Mucosa of gallbladder (tissue), 1 donor: Measurements from ENCODE around the gene FAXC. TPM values are rescaled to one million over a fixed set of nuclear protein-coding genes. Genes with fewer than 3 reads are reported as not detected.
"Not testable (repeated sequence)": the region's sequence is repeated elsewhere in the genome, so short reads cannot be mapped to it uniquely, and the experiment has no call there.

Experiments
- DNase-seq: peaks from one replicate; pipeline ENCODE4 v3.0.0-alpha.2; 2020; ENCODE audit warnings: low spot score
- total RNA-seq: library from RNA; stranded (reverse); gene quantifications from one replicate; pipeline ENCODE4 v1.2.1, GENCODE V29; 2021
- donor health status: DM: no; HTN: no; CAD: no.

The FAXC gene
- total RNA-seq, 1 donor from 2014 or later: 7.3 TPM

DNA sequence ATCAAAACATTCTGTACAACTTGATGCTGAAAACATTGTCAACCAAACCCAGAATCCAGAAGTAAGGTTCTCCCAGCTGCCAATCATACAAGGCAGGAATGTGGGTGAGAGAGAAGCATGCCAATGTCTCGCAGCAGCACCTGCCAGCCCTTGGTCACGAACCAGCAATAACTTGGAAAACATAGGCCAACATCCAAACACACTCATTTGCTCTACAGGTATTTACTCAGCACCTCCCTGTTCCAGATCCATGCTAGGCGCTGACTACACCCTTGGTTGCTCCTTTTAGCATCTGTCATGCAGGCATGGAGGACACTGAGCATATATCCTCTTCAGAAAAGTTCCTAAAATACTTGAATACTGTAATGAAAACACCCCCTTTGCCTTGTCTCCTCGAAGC is 63.6 kb downstream of the FAXC start:
- no peak for DNase-seq

DNA sequence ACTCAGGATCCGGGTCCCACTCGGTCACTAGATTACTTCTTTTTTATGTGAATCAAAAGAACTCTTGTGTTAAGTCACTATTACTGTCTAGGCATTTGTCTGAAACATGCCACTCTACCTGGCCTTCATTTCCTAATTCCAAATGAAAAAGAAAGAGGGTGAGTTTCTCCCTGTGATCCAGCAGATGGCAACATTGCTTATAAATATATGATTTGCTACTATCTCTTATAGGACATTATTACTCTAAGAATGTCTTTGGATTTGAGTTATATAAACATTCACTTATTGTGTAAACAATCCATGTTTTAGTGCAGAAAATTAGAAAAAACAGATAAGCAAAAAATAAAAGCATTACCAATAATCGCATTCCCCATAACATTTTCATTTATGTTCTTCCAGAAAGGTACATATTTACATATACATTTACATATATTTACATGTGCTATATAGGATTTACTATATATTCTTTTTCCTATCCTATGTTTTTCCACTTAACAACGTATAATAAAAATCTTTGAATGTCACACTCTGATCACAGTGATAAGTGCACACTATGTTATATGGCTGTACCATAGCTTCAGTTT is 66.9 kb downstream of the FAXC start:
- no peak for DNase-seq

DNA sequence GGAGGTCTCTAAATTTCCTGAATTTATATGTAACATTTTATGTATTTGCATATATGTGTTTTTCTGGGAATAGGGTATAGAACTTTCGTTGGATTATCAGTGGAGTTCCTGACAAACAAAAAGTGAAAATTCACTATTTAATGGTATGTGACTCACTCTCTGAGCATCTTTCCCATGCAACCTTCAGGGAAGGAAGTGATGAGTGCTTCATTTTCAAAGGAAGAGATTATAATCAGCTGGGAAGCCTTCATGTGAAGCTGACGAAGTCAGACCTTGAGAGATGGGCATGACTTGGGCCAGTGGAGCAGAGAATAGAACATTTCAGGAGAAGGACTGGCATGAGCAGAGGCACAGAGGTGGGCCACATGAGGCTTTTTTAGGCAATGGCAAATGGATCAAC is 72.7 kb downstream of the FAXC start:
- DNase-seq: no peak

DNA sequence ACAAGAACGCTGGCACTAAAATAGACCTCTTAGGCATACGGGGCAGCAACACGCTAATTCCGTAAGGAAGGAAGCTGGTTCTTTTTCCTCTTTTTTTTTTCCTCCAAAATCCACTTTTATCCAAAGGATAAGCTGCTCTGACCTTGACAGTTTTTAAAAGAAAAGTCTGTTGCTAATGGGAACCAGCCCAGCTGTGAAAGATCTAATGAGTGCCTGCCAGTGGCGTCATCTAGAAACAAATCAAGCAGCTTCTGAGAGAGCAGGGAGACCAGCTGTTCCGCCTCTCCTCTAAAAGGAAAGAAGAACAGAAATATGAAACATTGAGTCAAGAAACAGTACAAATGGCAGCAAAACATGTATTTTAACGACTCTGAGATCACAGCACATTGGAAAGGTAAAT is 78.6 kb downstream of the FAXC start:
- no peak for DNase-seq

DNA sequence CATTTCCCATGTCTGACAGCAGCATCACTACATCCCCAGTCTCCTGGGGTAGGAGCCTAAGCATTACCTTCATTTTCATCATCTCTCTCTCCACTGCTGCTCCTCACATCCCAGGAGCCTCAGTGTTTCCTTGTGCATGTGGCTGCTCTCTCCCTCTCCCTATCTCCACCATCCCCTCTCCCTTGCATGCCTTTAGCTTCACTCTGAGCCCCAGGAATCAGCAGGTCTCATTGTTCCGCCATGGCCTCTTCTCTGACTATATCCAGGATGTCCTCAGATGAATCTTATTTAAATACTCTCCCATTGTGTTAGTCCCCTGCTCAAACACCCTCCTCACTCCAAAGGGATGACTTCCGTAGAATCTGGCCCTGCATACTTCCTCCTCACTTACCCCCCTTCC is 79.4 kb downstream of the FAXC start:
- DNase-seq: no peak

DNA sequence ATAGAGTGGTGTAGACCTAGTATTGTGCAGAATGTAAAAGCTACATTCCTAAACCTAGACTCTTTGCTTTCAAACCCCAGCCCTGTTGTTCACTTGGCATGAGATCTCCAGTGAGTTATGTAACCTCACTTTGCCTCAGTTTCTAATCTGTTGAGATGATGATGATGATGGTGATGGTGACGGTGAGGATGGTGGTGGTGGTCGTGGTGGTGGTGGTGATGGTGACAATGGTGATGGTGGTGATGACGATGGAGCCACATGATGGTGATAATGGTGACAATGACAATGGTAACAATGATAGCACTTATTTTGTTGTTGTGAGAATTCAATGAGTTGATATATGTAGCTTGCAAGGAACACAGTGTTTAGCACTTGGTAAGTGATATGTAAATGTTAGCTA is 80.3 kb downstream of the FAXC start:
- no peak for DNase-seq

DNA sequence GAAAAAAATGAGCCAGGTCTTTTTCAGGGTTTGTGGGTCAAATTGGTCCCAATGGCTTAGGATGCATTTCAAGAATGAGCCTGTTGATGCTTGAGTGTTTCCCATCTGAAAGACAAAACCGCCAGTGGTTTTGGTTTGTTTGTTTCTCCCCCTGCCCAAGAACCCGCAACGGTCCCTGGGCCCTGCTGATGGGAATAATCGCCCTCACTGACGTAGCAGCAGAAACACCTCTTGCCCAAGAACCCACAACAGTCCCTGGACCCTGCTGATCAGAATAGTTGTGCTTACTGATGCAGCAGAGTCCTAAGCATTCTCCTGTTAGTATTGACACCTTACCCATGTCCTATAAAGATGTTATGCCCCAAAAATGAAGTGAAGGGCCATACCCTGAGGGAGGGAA is 82.5 kb downstream of the FAXC start:
- DNase-seq: not testable (repeated sequence)

DNA sequence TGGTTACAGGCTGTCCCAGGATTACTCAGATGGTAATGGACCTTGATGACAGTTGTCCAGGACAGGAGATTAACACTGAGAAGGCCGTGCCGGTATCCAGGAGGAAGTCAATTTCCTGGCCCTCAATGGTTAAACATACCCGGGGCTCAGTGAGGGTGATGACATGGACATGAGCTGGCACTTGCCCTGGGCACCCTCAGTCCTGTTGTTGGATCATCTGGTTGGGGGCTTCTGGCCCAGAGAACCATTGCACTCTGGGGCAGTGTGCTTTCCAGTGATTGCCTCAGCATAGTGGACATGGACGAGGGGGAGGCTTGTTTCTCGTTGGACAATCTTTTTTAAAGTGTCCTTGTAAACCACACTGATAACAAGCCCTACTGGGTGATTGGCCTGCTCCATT is 84.0 kb downstream of the FAXC start:
- DNase-seq: not testable (repeated sequence)

DNA sequence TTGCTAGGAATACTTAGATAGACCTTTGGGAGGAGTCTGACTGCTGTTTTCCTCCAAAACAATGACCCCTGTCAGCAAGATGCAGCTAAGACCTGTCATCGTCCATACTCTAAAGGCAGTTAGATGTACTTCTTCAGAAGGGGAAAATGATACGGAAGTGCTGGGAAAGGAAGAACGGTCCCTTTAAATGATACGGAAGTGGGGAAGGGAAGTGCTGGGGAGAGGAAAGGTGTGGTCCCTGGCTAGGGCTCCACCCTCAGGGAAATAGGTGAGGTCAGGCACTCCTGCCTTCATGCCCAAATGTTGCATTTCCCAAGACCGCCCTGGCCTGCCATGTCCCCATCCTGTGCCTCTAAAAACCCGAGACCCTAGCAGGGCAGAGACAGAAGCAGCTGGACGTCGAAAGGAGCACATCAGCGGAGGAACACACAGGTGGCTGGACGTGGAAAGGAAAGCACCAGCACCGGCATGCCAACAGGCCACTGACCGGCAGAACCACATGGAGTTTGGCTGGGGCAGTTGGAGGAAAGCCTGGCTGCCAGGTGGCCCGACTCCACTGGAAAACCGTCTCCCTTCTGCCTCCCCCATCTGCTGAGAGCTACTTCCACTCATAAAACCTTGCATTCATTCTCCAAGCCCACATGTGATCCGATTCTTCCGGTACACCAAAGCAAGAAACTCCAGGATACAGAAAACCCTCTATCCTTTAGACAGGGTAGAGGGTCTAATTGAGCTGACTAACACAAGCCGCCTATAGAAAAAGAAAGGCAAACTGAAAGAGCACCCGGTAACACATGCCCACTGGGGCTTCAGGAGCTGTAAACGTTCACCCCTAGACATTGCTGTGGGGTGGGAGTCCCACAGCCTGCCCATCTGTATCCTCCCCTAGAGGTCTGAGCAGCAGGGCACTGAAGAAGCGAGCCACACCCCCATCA is 94.6 kb downstream of the FAXC start:
- no peak for DNase-seq

DNA sequence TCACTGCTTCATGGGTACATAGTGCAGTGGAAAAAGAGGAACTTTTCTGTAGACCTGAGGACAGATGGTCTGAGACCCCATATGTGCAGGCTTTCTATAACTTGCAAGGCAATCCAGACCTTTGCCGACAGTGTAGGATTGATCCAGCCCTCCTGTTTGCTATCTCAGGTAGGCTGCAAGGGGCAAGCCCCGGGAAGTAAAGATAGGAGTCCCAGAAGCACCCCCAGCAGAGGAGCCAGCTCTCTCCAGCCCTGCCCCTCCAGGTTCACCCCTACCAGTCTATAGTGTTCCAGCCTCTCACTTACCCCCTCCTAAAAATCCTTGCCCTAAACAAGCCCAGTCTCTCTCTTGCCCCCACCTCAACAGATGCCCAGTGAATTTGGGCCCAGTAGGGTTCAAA is 96.2 kb downstream of the FAXC start:
- DNase-seq: no peak

DNA sequence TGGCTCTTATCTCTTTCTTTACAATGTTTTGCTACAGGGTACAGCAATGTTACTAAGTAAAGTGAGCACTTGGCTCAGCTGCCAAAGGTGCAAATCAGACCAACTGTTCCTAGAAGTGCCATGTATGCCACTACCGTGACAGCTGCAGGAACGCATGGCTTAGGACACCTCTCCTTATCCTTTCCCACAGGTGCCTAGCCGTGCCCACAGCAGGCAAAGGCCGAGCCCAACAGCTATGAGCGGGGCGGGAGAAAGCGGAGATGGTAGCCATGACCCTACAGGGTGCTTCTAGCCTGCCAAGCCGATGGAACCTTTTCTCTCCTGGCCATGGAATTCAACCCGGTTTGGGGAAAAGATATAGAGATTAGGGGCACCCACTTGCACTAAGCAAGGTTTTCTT is 97.1 kb downstream of the FAXC start:
- no peak for DNase-seq

DNA sequence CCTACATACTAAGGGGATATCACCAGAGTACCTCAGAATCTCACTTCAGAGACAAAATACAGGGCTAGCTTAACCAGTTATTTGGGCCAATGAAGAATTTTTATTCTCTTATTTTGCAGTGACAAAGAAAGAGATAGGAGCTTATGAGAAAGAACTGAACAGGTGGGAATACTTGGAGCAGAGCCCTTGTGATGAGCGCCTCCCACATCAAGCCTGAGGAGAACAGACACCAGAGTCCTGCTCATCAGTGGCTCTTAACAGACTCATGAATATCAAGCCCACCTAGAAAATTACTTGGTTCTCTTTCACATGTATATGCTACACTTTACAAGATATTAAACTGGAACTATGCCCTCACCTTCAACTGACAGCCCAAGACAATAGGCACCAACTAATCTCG is 99.0 kb downstream of the FAXC start:
- no peak for DNase-seq

DNA sequence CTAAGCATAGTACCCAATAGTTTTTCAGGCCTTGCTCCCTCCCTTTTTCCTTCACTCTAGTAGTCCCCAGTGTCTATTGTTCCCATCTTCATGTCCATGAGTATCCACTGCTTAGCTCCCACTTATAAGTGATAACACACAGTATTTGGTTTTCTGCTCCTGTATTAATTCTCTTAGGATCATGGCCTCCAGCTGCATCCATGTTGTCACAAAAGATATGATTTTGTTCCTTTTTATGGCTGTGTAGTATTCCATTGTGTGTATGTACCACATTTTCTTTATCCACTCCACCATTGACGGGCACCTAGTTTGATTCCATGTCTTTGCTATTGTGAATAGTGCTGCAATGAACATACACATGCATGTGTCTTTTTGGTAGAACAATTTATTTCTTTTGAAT is 102.9 kb downstream of the FAXC start:
- no peak for DNase-seq

DNA sequence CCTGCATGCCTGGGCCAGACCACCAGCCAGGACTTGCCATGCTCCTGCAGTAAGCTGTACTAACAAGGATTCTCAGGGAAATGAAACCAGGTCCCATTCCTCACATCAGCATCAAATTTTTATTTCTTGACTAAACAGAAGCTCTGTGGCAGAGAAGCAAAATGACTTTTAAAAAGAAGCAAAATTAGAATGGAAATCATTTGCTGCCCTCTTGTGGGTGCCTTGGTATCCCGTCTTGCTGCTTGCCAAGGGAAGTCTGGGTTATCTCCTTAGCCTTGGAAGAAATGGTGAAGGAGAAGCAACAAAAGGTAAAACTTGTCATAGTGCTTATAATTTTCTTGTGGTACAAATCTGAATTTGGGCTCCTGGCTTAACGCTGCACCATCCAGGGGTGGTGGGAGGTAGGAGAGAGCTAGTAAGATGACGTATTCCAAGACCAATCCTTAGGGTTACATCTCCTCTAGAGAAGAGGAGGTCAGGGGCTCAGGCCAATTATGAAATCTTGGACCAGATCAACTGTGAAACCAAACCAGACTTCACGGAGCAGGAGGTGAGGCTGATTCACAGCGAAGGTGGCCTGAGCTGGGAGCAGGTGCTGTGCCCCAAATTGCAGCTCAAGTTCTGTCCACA is 107.5 kb downstream of the FAXC start:
- no peak for DNase-seq

DNA sequence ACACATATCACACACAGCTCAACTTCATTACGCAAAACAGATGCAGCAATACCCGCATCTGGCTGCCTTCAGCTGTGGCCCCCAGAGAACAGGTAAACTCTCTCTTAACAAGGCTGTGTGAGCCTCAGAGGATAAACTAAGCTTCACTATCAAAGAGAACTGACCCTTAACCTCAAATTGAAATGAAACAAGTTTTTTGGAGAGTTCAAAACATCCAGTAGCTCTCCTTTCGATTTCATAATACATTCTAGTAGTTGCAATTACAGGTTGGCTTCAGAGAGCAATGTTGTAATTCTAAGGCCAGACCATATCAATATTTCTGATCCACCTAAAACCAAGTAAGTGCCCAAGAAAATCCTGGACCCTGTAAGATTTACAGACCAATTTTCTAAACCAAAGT is 113.5 kb downstream of the FAXC start:
- DNase-seq: no peak

DNA sequence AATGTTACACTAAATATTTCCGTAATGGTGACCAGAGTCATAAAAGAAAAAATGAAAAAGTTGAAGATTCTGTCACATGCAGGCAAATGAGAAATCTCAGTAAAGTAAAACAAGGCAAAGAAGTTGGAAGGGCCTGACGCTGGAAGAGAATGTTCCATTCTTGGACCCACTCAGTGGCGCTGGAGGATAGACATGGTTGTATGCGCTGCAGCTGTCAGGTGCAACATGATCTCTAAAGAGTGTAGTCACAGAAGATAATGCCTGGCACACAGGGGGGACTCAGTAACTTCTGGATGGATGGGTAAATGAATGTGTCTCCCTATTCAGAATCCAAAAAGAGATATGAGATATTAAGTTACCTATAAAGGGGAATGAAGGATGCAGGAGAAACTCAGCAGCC is 116.3 kb downstream of the FAXC start:
- no peak for DNase-seq

DNA sequence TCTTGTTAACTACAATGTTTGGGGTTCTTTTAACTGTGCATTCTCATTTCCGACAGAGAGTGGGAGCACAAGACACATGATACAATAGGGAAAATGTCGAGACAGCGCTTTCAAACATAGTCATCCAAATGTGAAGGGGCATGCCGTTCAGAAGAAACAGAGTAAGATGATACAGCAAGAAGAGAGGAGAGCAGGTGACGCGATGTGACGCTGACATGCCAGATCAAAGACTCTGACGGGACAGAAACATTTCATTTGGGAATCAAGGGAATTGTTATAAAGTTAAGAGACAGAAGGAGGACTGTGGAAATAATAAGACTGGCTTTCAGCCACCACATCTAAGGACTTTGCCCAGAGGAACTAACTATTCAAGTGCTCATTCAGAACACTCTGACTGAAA is 117.4 kb downstream of the FAXC start:
- no peak for DNase-seq

DNA sequence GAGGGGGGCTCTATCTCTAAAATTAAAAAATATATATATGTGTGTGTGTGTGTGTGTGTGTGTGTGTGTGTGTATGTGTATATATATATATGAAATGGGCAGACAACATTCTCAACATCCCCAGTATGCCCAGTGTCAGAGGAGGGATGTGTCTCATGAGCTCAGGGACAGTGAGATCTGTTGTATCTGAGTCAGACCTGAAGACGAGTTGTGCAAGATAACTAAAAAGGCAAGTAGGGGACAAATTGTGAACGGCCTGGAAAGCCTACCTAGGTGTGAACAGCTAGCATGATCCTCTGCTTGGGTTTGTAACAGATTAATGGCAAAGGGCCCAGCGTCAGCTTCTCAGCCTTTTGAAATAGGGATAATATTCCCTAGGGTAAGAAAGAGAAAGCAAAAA is 124.3 kb downstream of the FAXC start:
- DNase-seq: no peak

Other genes starting within 250 kb of the FAXC start
- 4.3 TPM for gene COQ3, start 44.5 kb upstream of the FAXC start, total RNA-seq
- gene PNISR, start 75.6 kb upstream of the FAXC start, total RNA-seq: 104 TPM
- gene USP45, start 165.7 kb upstream of the FAXC start, total RNA-seq: 19.6 TPM
- 78.5 TPM for gene CCNC, start 219.0 kb upstream of the FAXC start, total RNA-seq